Measurements from ENCODE around the gene KATNAL2.
A peak's percentile ranks its signal among the peaks of the same experiment; 100 is the strongest.

The KATNAL2 gene

DNA sequence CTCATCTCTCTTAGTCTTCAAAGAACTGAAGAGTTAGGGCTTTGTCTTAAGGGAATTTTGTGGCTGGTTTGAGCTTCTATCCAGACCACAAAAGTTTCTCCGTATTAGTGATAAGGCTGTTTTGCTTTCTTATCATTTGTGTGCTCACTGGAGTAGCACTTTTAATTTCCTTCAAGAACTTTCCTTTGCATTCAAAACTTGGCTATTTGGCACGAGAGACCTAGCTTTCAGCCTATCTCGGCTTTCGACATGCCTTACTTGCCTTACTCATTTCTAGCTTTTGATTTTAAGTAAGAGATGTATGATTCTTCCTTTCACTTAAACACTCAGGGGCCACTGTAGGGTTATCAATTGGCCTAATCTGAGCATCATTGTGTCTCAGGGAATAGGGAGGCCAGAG is 203.0 kb downstream of the KATNAL2 start:
- no peak for DNase-seq

DNA sequence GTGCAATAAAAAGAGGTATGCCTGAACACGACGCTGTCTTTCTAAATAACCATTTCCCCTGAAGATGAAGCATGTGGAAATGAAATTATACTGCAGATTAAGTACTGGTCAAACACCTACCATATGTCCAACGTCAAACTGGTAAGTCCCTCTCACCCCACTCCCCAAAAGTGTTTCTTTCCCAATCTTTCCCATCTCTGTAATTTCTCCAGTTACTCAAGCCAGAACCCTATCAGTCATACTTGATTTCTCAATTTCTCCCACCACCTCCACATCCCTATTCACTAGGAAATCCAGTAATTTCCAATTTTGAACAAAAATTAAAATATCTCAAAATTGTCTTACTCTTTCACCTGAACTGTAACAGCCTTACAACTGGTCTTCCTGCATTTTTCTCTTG is 203.7 kb downstream of the KATNAL2 start:
- DNase-seq, result no peak

DNA sequence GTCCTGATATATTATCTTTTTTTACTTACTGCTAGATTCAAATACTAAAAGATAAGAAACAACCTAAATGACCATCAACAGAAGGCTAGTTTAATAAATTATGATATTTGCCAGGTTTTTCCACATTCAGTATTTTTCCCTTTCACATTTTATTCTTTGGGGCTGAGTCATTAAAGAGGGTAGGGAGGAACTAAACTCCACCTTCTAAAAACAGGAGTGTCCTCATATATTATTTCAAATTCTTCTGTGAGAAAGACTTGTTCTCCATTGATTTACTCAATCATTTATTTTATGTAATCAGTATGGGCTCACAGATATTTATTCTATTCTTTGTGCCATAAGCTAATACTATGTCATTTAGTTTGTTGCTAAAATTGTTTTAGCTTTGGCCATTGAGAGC is 223.9 kb downstream of the KATNAL2 start:
- no peak for DNase-seq

DNA sequence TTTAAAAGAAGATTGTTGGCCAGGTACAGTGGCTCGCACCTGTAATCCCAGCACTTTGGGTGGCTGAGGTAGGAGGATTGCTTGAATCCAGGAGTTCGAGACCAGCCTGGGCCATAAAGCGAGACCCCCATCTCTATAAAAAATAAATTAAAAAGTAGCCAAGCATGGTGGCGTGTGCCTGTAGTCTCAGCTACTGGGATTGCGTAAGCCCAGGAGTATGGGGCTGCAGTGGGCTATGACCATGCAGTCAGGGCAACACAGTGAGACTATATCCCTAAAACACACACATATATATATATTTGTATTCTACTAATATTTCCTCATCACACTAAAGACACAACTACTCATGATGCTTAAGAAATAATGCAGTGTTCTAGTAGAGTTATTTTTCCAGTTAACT is 225.8 kb downstream of the KATNAL2 start:
- no peak for DNase-seq

DNA sequence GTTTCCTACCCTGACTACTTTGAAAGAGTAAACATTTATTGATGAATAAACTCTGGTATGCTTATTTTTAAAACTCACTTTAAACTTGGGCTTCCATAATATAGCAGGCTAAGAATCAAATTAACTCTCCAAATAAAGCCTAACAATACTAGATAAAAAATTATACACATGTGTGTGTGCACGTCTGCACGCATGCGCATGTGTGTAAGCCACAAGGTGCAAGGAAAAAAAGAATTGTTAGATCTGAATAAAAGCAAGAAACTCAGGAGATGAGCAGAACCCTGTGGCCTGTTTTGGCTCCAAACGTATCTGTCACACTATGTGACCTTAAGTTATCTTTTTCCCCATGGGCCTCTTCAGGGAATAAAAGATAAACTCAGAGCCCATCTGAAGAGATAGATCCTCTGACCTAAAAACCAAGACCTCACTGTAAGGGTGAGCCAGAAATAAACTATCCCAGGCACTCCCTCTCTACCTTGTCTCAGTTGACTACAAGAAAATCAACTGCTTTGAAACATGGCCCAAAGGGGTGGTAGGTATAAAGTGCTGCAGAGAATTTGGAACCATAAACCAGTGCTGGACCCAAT is 226.6 kb downstream of the KATNAL2 start:
- DNase-seq, result no peak

DNA sequence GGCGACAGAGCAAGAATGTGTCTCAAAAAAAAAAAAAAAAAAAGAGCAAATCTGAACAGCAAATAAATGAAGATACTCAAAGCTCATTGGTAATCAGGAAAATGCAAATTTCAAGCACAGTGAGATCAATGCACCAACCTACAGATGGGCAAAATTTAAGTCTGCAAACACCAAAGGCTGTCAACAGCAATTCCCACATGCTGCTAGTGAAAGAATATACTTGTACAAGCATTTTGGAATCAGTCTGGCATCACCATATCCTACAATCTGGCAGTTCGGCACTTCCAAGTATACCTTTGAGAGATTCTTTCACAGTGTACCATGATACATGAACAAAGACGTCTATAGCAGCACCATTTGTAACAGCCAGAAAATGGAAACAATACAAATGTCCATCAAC is 228.8 kb downstream of the KATNAL2 start:
- DNase-seq, result no peak

DNA sequence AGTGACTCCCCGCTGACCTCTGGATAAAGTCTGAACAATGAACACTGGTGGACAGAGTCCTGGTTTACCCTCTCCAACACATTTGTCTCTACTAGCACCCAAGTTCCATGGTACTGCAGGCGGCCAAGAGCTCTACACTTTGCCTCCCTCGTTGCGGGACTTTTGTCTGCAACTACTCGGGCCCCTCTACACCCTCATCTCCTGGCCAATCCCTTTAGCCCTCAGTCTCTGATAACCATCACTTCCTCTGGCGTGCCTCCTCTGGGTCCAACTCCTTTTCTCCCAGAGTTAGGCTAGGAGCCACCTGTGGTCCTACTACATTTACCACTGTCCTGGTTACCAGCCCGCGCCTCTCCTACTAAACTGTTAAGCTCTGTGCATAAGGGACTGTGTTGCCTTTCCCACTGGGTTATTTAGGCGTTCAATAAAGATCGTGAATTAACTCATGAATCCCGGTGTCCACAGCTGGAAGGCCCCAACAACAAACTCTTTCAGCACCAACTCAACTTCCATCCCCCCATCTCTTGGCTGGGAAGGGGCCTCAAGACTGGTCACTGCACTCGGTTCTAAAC is 232.1 kb downstream of the KATNAL2 start:
- DNase-seq, result no peak

DNA sequence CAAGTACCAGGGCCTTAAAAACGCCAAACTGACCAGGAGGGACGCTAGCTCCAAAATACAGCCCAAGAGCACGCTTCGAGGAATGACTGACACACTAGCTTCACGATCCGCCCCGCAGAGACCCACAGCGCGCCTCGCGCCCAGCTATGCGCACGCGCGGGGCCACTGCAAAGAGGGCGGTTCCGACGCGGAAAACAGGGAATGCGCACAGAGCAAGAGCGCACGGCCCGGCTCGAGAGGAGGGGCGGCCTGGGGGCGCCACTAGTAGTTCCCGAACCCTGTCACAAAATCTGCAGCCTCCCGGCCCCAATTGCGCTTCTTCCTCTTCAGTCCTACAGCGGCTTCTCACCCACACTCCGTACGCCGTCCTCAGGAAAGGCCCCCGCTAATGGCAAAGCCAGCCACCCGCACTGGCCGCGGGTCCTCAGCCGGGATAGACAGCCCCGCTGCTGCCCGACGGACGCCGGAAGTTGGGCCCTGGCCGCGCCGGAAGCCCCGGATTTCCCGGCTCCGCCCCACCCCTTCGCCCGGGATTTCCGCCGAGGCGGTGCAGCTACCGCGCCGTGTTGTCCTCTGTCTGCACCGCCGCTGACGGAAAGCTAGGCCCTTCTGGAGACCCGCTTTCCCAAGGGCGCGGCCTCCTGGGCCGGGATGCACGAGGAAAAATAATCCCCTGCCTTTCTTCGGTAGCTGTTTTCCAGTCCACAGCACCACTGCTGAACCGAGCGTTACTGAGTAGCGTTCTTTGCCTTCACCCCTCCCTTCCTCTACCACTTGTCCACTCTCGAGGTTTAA is 232.8 kb downstream of the KATNAL2 start, which contains the start of gene HDHD2:
HDHD2 (minus strand) TSS at position 472 of the 795 bp plus-strand sequence. CDS start 14,061 bp downstream, outside the sequence.
- peak; percentile 80 for DNase-seq

DNA sequence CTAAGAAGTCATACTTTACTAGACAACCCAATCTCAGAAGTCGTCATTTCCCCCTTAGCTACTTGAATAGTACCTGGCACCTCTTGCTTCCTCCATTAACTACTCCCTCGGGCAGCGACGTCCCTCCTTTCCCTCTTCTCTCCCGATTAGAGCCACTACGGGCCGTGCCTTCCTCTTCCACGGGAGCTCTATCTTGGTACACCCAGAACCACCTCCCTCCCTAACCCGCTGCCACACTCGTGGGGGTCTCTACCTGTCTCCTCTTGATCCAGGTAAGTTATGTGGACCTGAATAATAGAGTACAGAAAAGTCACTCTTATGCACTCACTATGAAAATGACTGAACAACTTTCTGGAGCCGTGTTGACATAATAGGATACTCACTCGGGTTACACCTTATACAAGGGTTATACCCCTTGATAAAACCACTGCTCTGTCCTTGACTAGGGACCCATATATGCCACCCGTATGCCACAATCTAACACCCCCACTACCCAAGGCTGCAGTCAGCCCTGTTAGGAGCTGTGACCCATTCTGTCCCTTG is 233.5 kb downstream of the KATNAL2 start:
- DNase-seq, result no peak

DNA sequence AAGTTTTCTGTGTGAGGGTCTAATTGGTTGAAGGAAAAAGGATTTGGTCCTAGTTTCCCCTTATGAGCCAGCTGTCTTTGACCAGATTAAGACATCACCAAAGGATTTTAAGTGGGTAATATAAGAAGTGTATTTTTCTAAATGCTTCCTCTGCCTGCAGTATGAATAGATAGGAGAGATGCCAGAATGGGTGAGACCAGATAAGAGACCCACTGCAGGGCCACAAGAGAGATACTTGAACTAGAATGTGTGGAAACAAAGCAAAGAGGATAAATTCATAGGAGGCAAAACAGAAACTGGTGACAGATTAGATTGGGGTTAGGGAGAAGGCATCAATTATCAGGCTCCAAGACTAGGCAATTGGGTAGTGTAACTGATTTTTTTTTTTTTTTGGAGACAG is 234.0 kb downstream of the KATNAL2 start:
- DNase-seq, result no peak

Measured in NCI-H2107 (cell line).